GM19324 (cell line): ENCODE results near the gene NEUROG1.
"Not testable (repeated sequence)": the region's sequence is repeated elsewhere in the genome, so short reads cannot be mapped to it uniquely, and the experiment has no call there.

Experiments used
- ATAC-seq: cut with Tn5 transposase; IDR thresholded peaks from one replicate; pipeline ENCODE4 v1.9.1; 2021; ENCODE audit warnings: mild to moderate bottlenecking, moderate library complexity; ENCODE audit not compliant: unreplicated experiment, low FRiP score

Gene NEUROG1

GRCh38 chr5:135498637-135498995 lies 37.1 kb downstream of the NEUROG1 start:
- ATAC-seq, result no peak

DNA sequence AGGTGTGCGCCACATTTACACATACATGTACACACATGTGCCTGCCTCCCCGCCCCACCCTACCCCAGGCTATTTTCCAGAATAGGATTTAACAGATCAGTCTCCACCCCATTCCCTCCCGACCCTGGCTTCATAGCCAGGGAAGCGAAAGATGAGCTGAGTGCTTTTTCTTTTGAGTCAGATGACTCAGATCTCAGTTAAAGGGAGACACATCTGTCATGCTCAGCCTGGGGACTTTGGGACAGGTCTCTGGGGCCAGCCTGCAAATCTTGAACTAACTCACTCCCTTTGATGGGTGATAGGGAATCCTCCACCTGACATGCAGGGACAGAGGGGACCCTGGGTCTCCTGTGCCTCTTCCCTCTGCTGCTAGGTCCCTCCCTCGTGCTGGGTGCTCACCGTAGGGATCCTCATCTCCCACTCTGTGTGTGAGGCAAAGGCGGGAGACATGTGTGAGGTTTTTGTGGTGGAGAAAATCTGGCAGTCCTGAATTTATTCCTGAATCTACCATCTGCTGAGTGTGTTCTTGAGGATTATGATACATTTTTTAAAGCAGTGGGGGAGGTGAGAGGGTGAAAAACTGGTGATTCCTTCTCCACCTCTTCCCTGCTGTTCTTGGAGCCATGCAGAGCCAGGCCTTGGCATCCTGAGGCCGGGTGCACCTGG lies 37.7 kb downstream of the NEUROG1 start:
- no peak for ATAC-seq

GRCh38 chr5:135495531-135495930 lies 40.2 kb downstream of the NEUROG1 start:
- ATAC-seq, result not testable (repeated sequence)

- no peak for ATAC-seq
Observed at GRCh38 chr5:135494196-135494595, 41.6 kb downstream of the NEUROG1 start.

- no peak for ATAC-seq
Observed at GRCh38 chr5:135493406-135494180, 42.2 kb downstream of the NEUROG1 start.

DNA sequence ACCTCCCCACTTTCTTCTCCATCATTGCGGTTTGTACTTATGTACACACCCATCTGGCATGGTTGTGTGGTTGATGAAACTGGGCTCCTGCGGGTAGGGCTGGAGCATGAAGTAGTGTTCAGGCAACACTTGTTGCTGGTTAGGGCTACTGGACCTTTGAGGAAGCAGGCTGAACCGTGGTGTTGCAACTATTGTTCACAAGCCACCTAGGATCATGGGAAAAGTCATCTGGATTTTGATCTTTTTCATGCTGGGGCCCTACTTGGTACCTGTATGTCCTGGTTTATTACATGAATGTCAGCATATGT lies 43.5 kb downstream of the NEUROG1 start:
- ATAC-seq, result no peak

GRCh38 chr5:135491552-135492318 lies 44.0 kb downstream of the NEUROG1 start:
- no peak for ATAC-seq

DNA sequence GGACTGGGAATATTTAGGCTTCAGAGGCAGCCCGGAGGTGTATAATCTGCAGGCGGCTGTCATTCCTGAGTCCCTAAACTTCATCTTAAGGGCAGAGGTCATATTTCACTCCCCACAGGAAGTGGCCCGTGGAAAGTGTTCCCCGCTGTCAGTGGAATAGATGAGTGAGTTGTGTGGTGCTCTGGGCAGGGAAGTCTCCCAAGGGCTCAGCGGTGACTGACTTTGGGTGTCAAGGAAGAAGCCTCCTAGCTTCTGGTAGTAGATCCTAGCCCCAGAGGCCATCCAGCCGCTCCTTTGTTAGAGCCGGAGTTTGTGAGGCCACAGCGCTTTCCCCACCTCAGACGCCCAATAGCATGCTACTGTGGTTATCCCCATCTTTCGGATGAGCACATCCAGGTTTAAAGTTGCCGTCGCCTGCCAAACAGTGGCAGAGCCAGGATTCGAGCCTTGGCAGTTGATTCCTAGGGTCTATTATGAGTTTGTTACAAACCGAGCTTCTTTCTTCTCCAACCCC lies 44.7 kb downstream of the NEUROG1 start:
- ATAC-seq, result no peak

GRCh38 chr5:135490245-135491037 lies 45.3 kb downstream of the NEUROG1 start:
- ATAC-seq, result no peak

DNA sequence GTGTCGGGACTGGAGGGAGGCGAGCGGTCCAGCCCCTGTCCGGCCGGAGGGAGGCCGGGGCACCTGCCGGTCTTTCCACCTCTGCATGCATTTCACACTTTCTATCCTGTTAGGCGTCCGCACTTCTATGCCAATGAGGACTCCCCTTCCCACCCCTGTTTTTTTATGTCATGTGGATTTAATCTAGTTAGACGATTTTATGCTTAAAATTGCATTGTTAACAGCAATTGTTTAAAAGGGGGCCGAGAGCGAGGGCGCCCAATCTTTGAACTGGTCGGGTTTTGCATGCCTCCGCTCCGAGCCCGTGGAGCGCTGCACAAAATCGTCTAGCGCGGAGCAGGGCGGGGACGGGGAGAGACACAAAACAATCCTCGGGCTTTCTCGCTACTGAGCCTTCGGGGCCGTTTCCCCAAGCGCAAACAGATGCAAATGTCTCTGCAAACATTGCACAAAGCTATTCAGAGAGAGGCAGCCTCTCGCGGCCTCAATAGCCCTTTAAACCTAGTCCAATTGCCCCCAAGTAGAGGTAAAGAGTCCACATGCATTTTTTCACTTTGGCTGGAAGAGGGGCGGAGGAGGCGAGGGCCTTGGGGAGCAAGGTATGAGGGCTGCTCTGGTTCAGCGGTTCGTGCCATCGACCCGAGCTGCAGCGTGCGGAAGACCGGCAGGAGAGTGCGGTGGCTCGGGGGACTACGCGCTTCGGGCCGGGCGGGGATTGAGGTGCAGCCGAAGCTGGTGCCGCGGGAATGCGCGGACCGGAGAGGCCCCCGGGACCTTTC lies 46.1 kb downstream of the NEUROG1 start:
- no peak for ATAC-seq

DNA sequence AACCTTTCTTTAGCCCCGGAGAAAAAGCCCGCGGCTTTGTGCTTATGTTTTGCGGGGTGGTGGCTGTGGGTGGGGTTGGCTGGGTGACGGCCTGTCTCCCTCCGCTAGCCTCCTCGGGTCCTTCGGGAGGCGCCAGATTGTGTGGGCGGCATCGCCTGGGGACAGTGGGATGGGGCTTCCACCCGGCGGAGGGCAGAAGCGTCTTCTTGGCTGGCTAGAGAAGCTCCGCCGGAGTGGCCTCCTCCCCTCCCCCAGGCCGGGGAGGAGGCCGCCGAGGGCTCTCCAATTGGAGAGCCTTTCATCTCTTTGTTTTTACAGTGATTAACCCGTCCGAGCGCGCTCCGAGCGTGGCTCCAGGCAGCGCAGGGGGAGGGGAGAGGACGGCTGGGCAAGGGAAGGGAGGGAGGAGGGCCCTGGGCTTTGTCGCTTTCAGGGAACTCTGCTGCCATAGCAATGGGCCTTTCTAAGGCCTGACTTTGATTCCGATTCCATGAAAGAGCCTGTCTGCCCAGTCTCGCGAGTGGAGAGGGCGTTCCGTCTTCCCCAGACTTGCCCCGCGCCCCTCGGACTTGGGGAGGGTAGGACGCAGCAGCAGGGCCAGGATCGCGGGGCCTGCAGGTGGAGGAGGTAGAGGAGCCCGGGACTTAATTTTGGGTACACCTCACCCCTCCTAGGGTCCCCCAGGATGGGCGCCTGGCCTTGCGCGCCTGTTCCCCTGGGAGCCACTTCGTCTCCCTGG lies 46.9 kb downstream of the NEUROG1 start:
- ATAC-seq, result no peak

DNA sequence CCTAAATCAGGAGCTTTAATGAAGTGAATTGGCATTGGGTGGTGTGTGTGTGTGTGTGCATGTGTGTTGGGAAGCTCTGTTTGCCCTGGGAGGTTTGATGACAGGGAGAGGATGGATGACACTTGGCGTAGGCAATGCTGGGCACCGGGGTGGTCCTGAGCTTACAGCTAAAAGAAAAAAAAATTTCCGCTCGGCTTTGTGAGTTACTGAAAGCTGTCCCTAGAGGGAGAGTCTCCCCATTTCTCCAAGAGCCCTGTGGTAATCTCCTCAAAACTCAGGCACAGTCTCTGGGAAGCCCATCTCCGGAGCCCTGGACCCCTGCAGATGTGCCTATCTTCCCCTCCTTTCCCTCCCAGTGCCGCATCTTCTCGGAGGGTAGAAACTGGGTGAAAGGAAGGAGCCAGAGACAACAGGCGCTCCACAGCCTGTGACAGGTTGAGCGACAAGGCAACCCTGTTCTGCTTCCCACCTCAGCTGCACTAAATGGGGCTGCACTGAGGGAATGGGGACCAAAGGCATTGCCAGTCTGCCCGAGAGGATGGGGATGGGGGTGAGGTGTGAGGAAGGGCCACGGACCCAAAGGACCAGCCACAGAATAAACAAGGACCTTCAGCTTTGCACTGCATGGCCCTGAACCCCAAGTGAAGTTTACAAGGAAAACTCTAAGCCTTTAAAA lies 47.8 kb downstream of the NEUROG1 start:
- ATAC-seq, result no peak

GRCh38 chr5:135487037-135487395 lies 48.7 kb downstream of the NEUROG1 start:
- ATAC-seq, result no peak

- no peak for ATAC-seq
Observed at GRCh38 chr5:135486131-135487036, 49.4 kb downstream of the NEUROG1 start.

- ATAC-seq, result no peak
Observed at GRCh38 chr5:135484674-135485086, 51.1 kb downstream of the NEUROG1 start.
